Stimulated activated naive B cell treated with anti-CD40 and anti-IgM and Interleukin-4, amounts not matched to agents 10 μg/mL and 1 μg/mL and 100 μg/mL, for 72 hours (primary cell): ENCODE results near the gene ACSF3.
"Not testable (repeated sequence)": the region's sequence is repeated elsewhere in the genome, so short reads cannot be mapped to it uniquely, and the experiment has no call there.

Experiments
- ATAC-seq, 2 donors: fragments of 150-1000 bp; cut with Tn5 transposase; replicated peaks; 2 replicates each; pipeline ENCODE4 v1.10.0; 2021; ENCODE audit warnings: moderate library complexity in 1 of 2
- DNase-seq: peaks from one replicate; pipeline ENCODE4 v3.0.0; 2021
- H3K27ac Mint-ChIP-seq: one replicate; pipeline ENCODE4 v1.8.0; 2022; ENCODE audit warnings: mild to moderate bottlenecking, mixed read lengths
- H3K27me3 Mint-ChIP-seq, 2 donors: one replicate each; pipeline ENCODE4 v1.8.0; 2022; ENCODE audit warnings: mixed read lengths in 2 of 2
- H3K36me3 Mint-ChIP-seq, 2 donors: one replicate each; pipeline ENCODE4 v1.8.0; 2022; ENCODE audit warnings: mixed read lengths in 2 of 2, mild to moderate bottlenecking in 1 of 2
- H3K4me1 Mint-ChIP-seq, 2 donors: one replicate each; pipeline ENCODE4 v1.8.0; 2022; ENCODE audit warnings: mixed read lengths in 2 of 2, mild to moderate bottlenecking in 1 of 2
- H3K4me3 Mint-ChIP-seq, 2 donors: one replicate each; pipeline ENCODE4 v1.8.0; 2022; ENCODE audit warnings: mild to moderate bottlenecking in 2 of 2, mixed read lengths in 2 of 2, moderate library complexity in 1 of 2
- H3K9me3 Mint-ChIP-seq, 2 donors: one replicate each; pipeline ENCODE4 v1.8.0; 2022; ENCODE audit warnings: mixed read lengths in 2 of 2, mild to moderate bottlenecking in 1 of 2

ACSF3 gene

DNA sequence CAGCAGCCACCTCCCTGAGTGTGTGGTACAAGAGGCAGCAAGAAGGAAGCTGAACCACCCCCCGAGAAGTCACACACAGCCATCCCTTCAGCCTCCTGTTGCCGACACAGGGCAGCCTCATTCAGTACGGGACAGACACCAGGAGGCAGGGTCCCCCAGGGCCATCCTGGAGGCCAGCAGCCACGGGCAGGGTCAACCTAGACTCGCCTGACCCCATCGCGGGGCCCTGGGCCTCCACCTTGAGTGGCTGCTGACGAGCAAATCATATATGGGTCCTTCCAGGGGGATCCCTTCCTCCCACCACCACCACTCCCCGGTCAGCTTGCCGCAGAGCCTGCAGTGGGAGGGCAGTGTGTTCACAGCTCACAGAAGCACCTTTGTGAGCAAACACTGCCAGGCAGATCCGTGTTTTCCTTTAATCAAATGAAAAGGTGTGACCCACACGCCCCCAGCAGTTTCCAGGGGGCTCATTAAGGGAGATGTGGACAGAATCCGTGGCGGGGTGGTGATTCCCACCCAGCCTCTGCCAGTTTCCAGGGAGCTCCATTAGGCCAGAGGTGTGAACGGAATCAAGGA is 5.6 kb upstream of the ACSF3 start:
- Mint-ChIP-seq H3K9me3 (no peaks in the 10 kb centered on the region), H3K36me3 (no peaks in the 10 kb centered on the region), H3K4me3 (no peak overlapping the region), H3K4me1 (peaks cover 5% of the 10 kb centered on the region in 2 donors), H3K27ac (no peak overlapping the region), H3K27me3 (peaks cover 14 to 49% of the 10 kb centered on the region in 2 donors)
- ATAC-seq (no peak), DNase-seq (no peak)

DNA sequence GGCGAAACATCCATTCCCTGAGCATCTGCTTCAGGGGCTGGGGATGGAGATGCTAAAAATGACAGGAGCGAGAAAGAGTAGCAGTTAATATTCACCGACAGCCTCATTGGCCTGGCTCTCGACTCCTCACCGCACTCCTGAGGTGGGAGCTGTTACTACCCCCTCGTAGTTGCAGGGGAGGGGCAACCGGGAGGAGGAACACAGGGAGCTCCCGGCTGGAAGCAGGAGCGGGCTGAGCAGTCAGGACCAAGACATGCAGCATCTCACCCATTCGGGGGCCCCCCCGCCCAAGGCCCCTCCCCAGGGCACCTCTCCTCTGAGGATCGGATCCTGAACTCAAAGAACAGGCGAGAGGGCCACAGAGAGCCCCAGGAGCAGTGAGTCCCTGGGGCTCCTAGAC is 4.5 kb upstream of the ACSF3 start:
- ATAC-seq (no peak), DNase-seq (no peak)
- Mint-ChIP-seq H3K27ac (no peak overlapping the region), H3K36me3 (peaks cover 0 to under 1% of the 10 kb centered on the region in 2 donors), H3K4me1 (peaks cover 5 to 6% of the 10 kb centered on the region in 2 donors), H3K27me3 (peaks cover 14 to 49% of the 10 kb centered on the region in 2 donors), H3K4me3 (no peak overlapping the region), H3K9me3 (no peaks in the 10 kb centered on the region)

DNA sequence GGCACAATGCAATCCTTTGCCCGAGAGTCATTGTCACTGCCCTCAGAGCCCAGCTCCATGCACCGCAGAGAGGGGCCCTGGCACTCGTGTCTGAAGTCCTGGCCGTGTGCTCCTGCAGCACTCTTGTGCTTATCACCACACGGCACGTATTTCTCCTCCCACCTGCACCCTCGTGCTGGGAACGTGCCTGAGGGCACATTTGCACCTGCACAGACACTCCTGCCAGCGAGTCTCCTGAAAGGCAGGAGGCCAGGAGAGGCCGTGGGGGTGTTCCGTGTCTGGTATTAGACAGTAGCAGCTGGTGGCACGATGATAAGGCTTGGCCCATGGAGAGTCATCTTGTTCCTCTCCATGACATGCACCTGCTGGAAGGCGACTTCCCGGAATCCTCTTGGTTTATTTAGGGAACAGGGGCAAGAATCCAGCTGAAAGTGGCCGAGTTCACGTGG is 3.4 kb upstream of the ACSF3 start:
- DNase-seq (no peak), ATAC-seq (no peak)
- peaks cover 0 to 4% of the 10 kb centered on the region in 2 donors for H3K36me3 Mint-ChIP-seq

DNA sequence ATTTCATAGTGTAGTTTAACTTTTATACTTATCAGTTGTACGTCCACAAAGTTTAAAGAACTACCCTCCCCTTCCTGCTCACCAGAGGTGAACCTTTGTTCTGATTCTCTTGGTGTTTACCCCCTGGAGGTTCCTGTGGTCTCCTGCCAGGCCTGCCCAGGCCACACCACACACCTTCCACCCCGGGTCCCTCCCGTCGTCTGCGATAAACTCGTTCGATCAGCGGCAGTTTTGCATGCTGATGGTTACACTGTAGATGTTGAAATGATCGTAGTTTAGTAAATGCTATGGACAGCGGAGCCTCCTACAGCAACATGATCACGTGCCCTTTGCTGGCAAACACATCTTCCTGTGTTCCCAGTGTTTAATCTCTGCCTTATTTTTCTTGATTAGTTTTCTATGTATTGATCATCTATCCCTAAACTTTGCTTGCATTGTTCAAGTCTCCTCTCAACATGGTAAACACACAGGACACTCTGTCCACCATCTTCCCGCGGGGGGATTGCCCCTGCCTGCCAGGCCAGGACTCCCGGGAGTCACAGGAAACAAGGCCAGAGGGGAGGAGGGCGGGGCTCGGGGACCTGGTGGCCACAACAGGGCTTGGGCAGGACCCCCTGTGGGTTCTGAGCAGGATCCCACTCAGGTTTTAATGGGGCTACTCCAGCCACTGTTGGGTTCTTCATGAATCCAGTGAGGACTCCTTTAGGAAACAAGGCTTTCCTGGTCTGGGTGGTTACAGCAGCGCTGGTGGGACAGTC is 2.8 kb upstream of the ACSF3 start:
- no peak for DNase-seq
- H3K27ac Mint-ChIP-seq: no peak overlapping the region
- H3K4me1 Mint-ChIP-seq: peaks cover 10 to 18% of the 10 kb centered on the region in 2 donors
- H3K9me3 Mint-ChIP-seq: no peaks in the 10 kb centered on the region
- H3K27me3 Mint-ChIP-seq: peaks cover 14 to 44% of the 10 kb centered on the region in 2 donors
- ATAC-seq: no peak
- H3K36me3 Mint-ChIP-seq: peaks cover 0 to 4% of the 10 kb centered on the region in 2 donors
- H3K4me3 Mint-ChIP-seq: no peak overlapping the region

More for the DNA sequence above, 3.4 kb upstream of the ACSF3 start:
- Mint-ChIP-seq H3K4me3 (no peak overlapping the region), H3K27ac (no peak overlapping the region), H3K27me3 (peaks cover 14 to 49% of the 10 kb centered on the region in 2 donors), H3K9me3 (no peaks in the 10 kb centered on the region), H3K4me1 (peaks cover 8 to 12% of the 10 kb centered on the region in 2 donors)

DNA sequence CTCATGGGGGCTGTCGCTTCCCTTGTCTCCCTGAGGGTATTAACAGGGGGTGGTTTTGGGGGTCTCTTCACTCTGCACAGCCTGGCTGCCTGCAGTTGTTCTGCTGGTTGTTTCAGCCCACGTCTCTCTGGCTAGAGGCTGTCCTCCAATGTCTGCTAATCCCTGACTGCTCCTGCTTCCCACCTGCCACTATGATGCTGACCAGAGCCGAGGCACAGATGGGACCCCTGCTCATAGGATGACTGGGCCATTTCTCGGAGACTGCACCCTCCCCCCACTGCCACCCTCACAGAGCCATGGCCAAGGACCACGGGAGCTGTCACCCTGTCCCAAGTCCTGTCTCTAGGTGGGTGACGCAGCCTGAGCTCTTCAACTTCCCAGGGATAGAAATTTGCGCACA is 1.6 kb upstream of the ACSF3 start:
- ATAC-seq: no peak
- Mint-ChIP-seq H3K9me3 (no peaks in the 10 kb centered on the region), H3K27ac (no peak overlapping the region)

DNA sequence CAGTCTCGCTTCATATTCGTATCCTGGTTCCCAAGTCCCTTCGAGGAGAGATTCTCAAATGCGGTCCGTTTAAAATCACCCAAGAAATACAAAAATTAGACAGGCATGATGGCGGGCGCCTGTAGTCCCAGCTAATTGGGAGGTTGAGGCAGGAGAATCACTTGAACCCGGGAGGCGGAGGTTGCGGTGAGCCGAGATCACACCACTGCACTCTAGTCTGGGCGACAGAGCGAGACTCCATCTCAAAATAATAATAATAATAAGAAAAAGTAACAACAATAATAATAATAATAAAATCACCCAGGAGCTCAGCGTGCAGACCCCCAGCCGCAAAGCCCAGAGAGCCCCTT is 425 bp upstream of the ACSF3 start:
- H3K27ac Mint-ChIP-seq: peak overlapping the region; percentile 88
- H3K4me3 Mint-ChIP-seq: peak overlapping the region; percentile 90 to 95
- not testable (repeated sequence) for ATAC-seq, DNase-seq, H3K9me3 Mint-ChIP-seq
- H3K36me3 Mint-ChIP-seq: peaks cover 11 to 19% of the 10 kb centered on the region in 2 donors
- peaks cover 2 to 34% of the 10 kb centered on the region in 2 donors for H3K27me3 Mint-ChIP-seq
- peaks cover 31 to 42% of the 10 kb centered on the region in 2 donors for H3K4me1 Mint-ChIP-seq

More for the DNA sequence above, 1.6 kb upstream of the ACSF3 start:
- H3K36me3 Mint-ChIP-seq: peaks cover 9 to 12% of the 10 kb centered on the region in 2 donors
- H3K27me3 Mint-ChIP-seq: peaks cover 11 to 42% of the 10 kb centered on the region in 2 donors
- peak overlapping the region in 1 of 2 donors; percentile 31 for H3K4me3 Mint-ChIP-seq
- no peak for DNase-seq
- H3K4me1 Mint-ChIP-seq: peaks cover 20 to 30% of the 10 kb centered on the region in 2 donors

DNA sequence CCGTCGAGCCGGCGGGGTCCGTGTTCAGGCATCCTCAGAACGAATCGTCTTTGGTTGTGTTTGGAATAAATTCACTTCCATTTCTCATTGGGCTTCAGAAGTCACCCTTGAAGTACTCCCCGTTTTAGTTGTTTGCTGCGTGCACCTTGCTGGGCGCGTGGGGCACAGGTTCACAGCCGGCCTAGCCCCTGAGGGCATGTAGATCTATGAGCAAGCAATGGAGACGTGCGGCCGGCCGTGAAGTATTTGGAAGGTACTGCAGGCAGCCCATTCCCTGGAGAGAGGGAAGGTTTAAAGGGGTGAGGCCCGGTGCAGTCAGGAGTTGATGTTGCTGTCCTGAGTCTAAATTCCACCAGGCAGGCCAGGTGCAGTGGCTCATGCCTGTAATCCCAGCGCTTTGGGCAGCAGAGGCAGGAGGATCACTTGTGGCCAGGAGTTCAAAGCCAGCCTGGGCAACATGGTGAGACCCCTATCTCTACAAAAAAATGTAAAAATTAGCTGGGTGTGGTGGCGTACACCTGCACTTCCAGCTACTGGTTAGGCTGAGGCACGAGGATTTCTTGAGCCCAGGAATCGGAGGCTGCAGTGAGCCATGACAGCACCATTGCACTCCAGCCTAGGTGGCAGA is 714 bp downstream of the ACSF3 start:
- H3K27ac Mint-ChIP-seq: peak overlapping the region; percentile 91
- no peak for DNase-seq
- peak overlapping the region; percentile 90 to 95 for H3K4me3 Mint-ChIP-seq
- no peaks in the 10 kb centered on the region for H3K9me3 Mint-ChIP-seq
- peaks cover 11 to 22% of the 10 kb centered on the region in 2 donors for H3K36me3 Mint-ChIP-seq
- peaks cover 0 to 28% of the 10 kb centered on the region in 2 donors for H3K27me3 Mint-ChIP-seq
- H3K4me1 Mint-ChIP-seq: peaks cover 35 to 52% of the 10 kb centered on the region in 2 donors
- peak; percentile 18 to 19 for ATAC-seq

DNA sequence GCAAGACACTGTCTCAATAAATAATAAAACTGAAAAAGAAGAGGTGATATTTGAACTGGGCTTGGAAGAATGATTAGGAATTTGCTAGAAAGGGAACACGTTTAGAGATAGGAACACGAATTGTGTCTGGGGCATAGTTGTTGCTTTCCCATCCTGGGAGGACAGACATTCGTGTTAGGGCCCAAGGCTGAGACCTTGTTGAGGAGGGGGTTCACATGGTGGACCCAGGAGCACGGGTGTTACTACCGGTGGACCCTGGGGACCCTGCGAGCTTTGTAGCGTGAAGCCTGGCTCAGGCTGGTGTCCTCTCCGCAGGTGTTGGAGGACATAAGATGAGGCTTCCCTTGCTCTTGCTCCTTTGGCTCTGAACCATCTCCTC is 1.2 kb downstream of the ACSF3 start:
- peaks cover 0 to 22% of the 10 kb centered on the region in 2 donors for H3K27me3 Mint-ChIP-seq
- H3K9me3 Mint-ChIP-seq: no peaks in the 10 kb centered on the region
- ATAC-seq (no peak), DNase-seq (no peak)
- peak overlapping the region; percentile 91 for H3K27ac Mint-ChIP-seq
- peak overlapping the region; percentile 90 to 95 for H3K4me3 Mint-ChIP-seq
- peaks cover 13 to 27% of the 10 kb centered on the region in 2 donors for H3K36me3 Mint-ChIP-seq
- H3K4me1 Mint-ChIP-seq: peaks cover 37 to 57% of the 10 kb centered on the region in 2 donors

DNA sequence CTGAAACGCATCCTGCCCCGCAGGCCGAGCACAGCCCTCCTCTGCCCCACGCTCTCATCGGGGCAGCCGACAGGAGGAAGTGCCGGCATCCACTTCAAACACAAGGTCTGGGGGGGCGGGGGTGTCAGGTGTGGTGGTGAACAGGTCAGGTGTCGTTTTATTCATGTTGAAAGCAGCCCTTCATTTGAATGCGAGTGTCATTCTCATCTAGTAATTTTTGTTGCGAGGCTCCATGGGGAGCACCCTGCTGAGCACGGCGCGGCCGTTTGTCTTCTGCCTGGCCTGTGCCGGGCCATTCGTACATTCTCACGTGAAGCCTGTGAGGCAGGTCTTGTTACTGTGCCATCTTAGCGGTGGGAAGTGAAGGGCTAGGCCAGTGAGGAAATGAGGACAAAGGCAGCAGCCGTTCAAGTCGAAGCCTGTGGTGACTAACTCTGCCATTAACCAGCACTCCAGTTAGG is 1.9 kb downstream of the ACSF3 start:
- Mint-ChIP-seq H3K4me1 (peaks cover 37 to 58% of the 10 kb centered on the region in 2 donors), H3K36me3 (peaks cover 13 to 31% of the 10 kb centered on the region in 2 donors), H3K27me3 (peaks cover 0 to 20% of the 10 kb centered on the region in 2 donors), H3K9me3 (no peaks in the 10 kb centered on the region), H3K4me3 (peak overlapping the region; percentile 90 to 95), H3K27ac (peak overlapping the region; percentile 65)
- DNase-seq (no peak), ATAC-seq (no peak)

DNA sequence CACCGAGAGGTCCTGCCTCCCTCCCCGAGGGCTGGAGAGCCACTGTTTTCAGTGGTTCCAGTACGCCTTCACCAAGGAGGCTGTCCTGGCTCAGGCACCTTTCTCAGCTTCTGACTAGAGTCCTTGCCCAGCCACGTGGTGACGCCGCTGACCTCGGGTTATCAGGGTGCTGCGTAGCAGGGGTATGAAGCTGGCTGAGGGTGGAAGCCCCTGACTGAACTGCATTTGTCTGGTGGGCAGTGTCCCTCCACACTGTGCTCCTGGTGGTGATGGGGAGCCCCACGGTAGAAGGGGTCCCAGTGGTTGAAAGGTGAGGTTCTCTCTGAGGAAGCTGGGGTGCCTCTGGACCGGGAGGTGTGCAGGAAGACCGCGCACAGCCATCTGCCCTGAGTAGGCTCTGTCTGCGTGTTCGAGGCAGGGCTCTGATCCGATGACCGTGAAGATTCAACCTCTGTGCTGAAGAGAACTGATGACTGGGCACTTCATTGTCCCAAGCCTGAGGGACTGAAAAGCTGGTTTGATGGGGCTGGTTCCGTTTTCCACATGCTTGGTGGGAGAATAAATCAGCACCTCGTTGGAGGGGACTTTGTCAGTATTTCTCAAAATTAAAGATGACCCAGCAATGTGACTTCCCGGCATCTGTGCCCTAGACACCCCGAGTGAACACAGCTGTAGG is 2.5 kb downstream of the ACSF3 start:
- H3K4me1 Mint-ChIP-seq: peaks cover 37 to 58% of the 10 kb centered on the region in 2 donors
- ATAC-seq: no peak
- H3K27ac Mint-ChIP-seq: peak overlapping the region; percentile 77

DNA sequence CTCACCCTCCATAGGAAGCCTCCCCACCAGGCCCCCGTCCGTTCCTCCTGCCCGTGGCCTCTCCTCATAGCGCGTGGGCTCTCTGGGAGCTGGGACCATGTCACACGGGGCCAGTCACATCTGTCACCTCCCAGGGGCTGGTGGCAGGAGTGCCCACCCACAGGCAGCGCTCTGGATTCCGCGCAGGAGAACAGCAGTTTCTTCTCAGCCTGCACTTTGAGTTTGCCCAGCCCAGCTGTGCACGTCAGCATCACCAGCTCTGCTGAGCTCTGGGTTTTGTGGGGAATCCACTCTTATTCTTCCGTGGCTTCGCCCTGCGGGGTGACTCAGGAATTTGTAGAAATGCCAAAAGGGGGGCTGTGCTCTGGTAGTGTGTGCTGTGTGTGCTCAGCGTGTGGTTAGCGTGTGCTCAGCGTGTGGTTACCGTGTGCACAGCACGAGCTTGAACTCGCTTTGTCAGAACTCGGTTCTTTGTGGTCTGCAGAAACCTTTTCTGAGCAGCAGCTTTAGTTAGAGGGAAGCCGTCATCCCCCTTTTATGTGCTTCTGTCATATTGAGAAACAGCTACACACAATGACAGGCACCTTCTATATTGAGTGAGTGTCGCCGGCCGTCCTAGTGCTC is 3.2 kb downstream of the ACSF3 start:
- Mint-ChIP-seq H3K4me3 (peak overlapping the region in 1 of 2 donors; percentile 46), H3K4me1 (peaks cover 37 to 58% of the 10 kb centered on the region in 2 donors), H3K36me3 (peaks cover 18 to 41% of the 10 kb centered on the region in 2 donors), H3K27me3 (peaks cover 0 to 7% of the 10 kb centered on the region in 2 donors), H3K27ac (peak overlapping the region; percentile 90), H3K9me3 (no peaks in the 10 kb centered on the region)
- no peak for DNase-seq
- ATAC-seq: no peak

More for the DNA sequence above, 2.5 kb downstream of the ACSF3 start:
- H3K4me3 Mint-ChIP-seq: peak overlapping the region in 1 of 2 donors; percentile 57
- no peak for DNase-seq
- H3K9me3 Mint-ChIP-seq: no peaks in the 10 kb centered on the region
- H3K27me3 Mint-ChIP-seq: peaks cover 0 to 14% of the 10 kb centered on the region in 2 donors
- peaks cover 16 to 34% of the 10 kb centered on the region in 2 donors for H3K36me3 Mint-ChIP-seq

DNA sequence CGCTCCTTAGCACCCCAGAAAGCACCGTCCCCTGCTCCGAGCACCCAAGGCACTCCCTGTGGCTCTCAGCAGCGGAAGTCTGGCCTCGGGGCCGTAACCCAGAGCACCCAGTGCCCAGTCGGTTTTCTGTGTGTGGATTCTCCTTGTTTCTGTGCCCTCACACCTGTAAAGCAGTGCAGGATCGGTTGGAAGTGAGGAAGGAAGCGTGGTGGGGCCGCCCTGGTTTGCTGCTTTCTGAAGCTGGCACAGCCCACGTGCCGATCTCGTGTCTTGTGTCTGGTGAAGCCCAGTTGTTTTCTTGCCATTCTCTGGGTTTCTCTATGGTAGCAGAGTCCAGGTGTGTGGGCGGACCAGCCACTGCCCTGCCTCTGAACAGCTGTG is 3.7 kb downstream of the ACSF3 start:
- Mint-ChIP-seq H3K4me1 (peaks cover 37 to 58% of the 10 kb centered on the region in 2 donors), H3K27me3 (peaks cover 0 to 2% of the 10 kb centered on the region in 2 donors), H3K9me3 (no peaks in the 10 kb centered on the region), H3K4me3 (peak overlapping the region; percentile 46 to 59), H3K27ac (peak overlapping the region; percentile 90), H3K36me3 (peaks cover 23 to 44% of the 10 kb centered on the region in 2 donors)
- ATAC-seq (no peak), DNase-seq (no peak)

DNA sequence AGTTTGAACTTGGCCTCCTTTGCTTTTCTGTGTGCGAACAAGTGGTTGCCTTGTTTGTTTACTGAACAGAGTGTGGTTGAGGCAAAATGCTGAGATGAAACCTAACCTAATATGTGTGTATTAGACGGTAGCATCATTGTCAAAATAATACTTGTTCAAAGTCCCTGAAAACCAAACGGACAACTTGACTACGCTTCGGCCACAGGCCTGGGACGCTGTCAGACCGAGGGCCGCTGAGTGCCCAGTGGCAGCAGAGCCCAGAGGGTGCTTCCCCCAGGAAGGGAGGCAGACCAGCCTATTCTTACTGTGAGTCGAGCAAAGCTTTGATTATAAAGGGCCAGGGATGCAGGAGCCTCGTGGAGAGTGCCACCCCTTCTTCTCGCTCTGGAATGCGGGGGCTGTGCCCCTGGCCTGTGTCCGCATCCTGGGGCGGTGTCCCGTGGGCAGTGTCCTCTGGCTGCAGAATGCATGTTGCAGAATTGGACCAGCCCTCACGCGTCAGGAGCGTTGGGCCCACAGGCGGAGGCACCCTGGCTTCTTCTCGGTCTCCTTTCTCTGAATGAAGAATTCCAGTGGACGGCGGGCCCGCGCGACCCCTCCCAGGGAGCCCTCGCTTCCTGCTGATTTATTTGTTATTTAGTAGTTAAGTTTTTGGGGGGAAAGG is 5.2 kb downstream of the ACSF3 start:
- ATAC-seq: no peak
- Mint-ChIP-seq H3K9me3 (no peaks in the 10 kb centered on the region), H3K4me3 (peak overlapping the region in 1 of 2 donors; percentile 53), H3K27ac (peak overlapping the region; percentile 56), H3K4me1 (peaks cover 37 to 58% of the 10 kb centered on the region in 2 donors), H3K36me3 (peaks cover 35 to 59% of the 10 kb centered on the region in 2 donors), H3K27me3 (no peaks in the 10 kb centered on the region)
- DNase-seq: no peak
